SK-N-MC (cell line): ENCODE data around the gene NEDD4.

Experiments used
- EZH2 ChIP-seq: fragments of 200-600 bp; sonication (generic); IDR thresholded peaks from one replicate; pipeline ENCODE4 v1.6.1; 2017; ENCODE audit warnings: antibody characterized with exemption
- FOXP2 ChIP-seq: optimal IDR thresholded peaks from 2 replicates; pipeline ENCODE3; 2011; ENCODE audit warnings: mild to moderate bottlenecking, moderate library complexity; ENCODE audit not compliant: insufficient read depth; ENCODE audit errors: extremely low read length, control extremely low read depth

- no peak for TF ChIP-seq FOXP2
- TF ChIP-seq EZH2: no peak
These were observed 177.4 kb downstream of the NEDD4 start for GRCh38 chr15:55816017-55816416.
